ENCODE data around the gene TSSK2. TPM values are rescaled to one million over a fixed set of nuclear protein-coding genes. Genes with fewer than 3 reads are reported as not detected.

TSSK2 gene
- total and polyA plus RNA-seq, 5 experiments from 2014 or later = not detected

- no peaks in the 10 kb centered on the region for H3K27me3 Mint-ChIP-seq
These were observed 10.1 kb upstream of the TSSK2 start for GRCh38 chr22:19120829-19121630.

GRCh38 chr22:19121631-19122142 is 9.4 kb upstream of the TSSK2 start:
- Mint-ChIP-seq H3K27me3 (no peaks in the 10 kb centered on the region), H3K4me1 (peaks cover 29 to 59% (median 57%) of the 10 kb centered on the region in 4 donors), H3K36me3 (peaks cover 0 to 3% (median 0%) of the 10 kb centered on the region in 3 donors), H3K27ac (peak overlapping the region in 9 of 10 donors; percentile 56 to 94 (median 89)), H3K4me3 (peak overlapping the region; percentile 86 to 94 (median 88)), H3K9me3 (no peaks in the 10 kb centered on the region)
- POLR2A ChIA-PET = interaction anchor here (0.8 to 4.3 kb wide), 9 partner anchors 8 to 57 kb away, joined by 3 to 112 read pairs (median 5); partner anchors contain the start of genes ESS2 and SLC25A1
- peak in 1 of 2 donors; percentile 31 for ATAC-seq
- peak in 6 of 10 donors; percentile 16 to 41 (median 28) for DNase-seq

More at GRCh38 chr22:19120829-19121630, 10.1 kb upstream of the TSSK2 start:
- no peak for ATAC-seq
- H3K9me3 Mint-ChIP-seq = no peaks in the 10 kb centered on the region
- DNase-seq = peak in 2 of 10 donors; percentile 16 to 30
- peak overlapping the region; percentile 73 to 94 (median 88) for H3K27ac Mint-ChIP-seq
- peaks cover 0 to 3% (median 0%) of the 10 kb centered on the region in 3 donors for H3K36me3 Mint-ChIP-seq
- POLR2A ChIA-PET = interaction anchor here (0.6 to 4.3 kb wide), 7 partner anchors 7 to 47 kb away, joined by 3 to 112 read pairs (median 5); partner anchors contain the start of gene ESS2
- peak overlapping the region; percentile 86 to 94 (median 88) for H3K4me3 Mint-ChIP-seq
- H3K4me1 Mint-ChIP-seq = peaks cover 35 to 66% (median 63%) of the 10 kb centered on the region in 4 donors

DNA sequence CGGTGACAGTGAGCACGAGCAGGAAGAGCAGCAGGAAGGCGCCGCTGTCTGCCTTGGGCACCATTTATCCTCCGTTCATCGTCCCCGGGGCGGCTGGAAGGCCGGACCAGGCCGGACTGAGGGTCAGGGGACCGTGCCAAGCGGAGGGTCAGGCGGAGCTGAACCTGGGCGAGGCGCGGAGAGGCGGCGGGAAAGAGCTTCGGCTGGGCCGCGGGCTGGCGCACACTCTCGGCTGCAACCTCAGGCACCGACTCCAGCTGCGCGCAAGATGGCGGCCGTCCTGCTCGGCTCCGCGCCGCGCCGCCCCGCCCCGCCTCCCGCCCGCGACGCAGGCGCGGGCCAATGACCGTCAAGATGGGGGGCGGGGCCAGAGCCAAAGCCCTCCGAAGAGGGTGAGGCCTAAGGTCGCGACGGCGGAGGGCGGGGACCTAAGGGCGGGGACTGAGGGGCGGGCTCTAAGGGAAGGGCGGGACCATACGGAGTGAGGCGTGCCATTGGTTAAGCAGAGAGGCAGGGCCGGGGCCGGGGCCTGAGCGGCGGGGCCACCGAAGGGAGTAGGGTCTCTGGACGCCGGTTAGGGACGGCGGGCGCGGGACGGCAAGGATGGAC is 8.9 kb upstream of the TSSK2 start, which contains the start of gene DGCR2:
TSS of gene DGCR2 (minus strand) at position 270 of the 609 bp plus-strand sequence. CDS start at position 64, 206 bp downstream.
- POLR2A ChIA-PET = interaction anchor here (0.6 to 4.3 kb wide), 12 partner anchors 9 to 357 kb away, joined by 3 to 112 read pairs (median 4); partner anchors contain the start of genes CDC45, ESS2 and SLC25A1
- Mint-ChIP-seq H3K4me3 (peak within 1 kb of the TSS; percentile 86 to 94 (median 90)), H3K9me3 (no peaks in the 10 kb centered on the region), H3K27ac (peak within 1 kb of the TSS; percentile 83 to 94 (median 91)), H3K27me3 (no peaks in the 10 kb centered on the region), H3K36me3 (peaks cover 0 to 3% (median 0%) of the 10 kb centered on the region in 3 donors), H3K4me1 (peaks cover 25 to 54% (median 51%) of the 10 kb centered on the region in 4 donors)
- peak; percentile 88 to 98 (median 96) for DNase-seq
- peak; percentile 93 to 96 for ATAC-seq

- POLR2A ChIA-PET = interaction anchor here (0.6 to 4.3 kb wide), 12 partner anchors 9 to 357 kb away, joined by 3 to 112 read pairs (median 4); partner anchors contain the start of genes CDC45, ESS2 and SLC25A1
- DNase-seq (no peak), ATAC-seq (peak in 1 of 2 donors; percentile 0)
- H3K9me3 Mint-ChIP-seq = no peaks in the 10 kb centered on the region
- H3K36me3 Mint-ChIP-seq = peaks cover 0 to 3% (median 0%) of the 10 kb centered on the region in 3 donors
- peak overlapping the region; percentile 82 to 94 (median 88) for H3K4me3 Mint-ChIP-seq
- peaks cover 24 to 47% (median 45%) of the 10 kb centered on the region in 4 donors for H3K4me1 Mint-ChIP-seq
- H3K27ac Mint-ChIP-seq = peak overlapping the region in 9 of 10 donors; percentile 56 to 94 (median 91)
- no peaks in the 10 kb centered on the region for H3K27me3 Mint-ChIP-seq
These were observed 8.2 kb upstream of the TSSK2 start for GRCh38 chr22:19122752-19123492.

GRCh38 chr22:19123936-19124335 is 7.2 kb upstream of the TSSK2 start:
- Mint-ChIP-seq H3K4me3 (peak overlapping the region in 3 of 10 donors; percentile 0 to 71 (median 1)), H3K9me3 (no peaks in the 10 kb centered on the region), H3K27ac (no peak overlapping the region), H3K27me3 (no peaks in the 10 kb centered on the region), H3K4me1 (peaks cover 19 to 37% (median 35%) of the 10 kb centered on the region in 4 donors), H3K36me3 (no peaks in the 10 kb centered on the region)
- POLR2A ChIA-PET = interaction anchor here (0.7 to 4.3 kb wide), 4 partner anchors 16 to 469 kb away, joined by 3 to 112 read pairs (median 4); no protein-coding TSS in a partner anchor
- DNase-seq = no peak
- ATAC-seq = no peak

- H3K36me3 Mint-ChIP-seq = no peaks in the 10 kb centered on the region
- H3K4me1 Mint-ChIP-seq = peaks cover 19 to 32% (median 31%) of the 10 kb centered on the region in 4 donors
- no peak for ATAC-seq
- POLR2A ChIA-PET = interaction anchor here (0.7 to 4.3 kb wide), 3 partner anchors 16 to 469 kb away, joined by 3 to 112 read pairs (median 3); no protein-coding TSS in a partner anchor
- DNase-seq = no peak
- no peak overlapping the region for H3K27ac Mint-ChIP-seq
- no peaks in the 10 kb centered on the region for H3K9me3 Mint-ChIP-seq
- peak overlapping the region in 2 of 10 donors; percentile 0 to 1 for H3K4me3 Mint-ChIP-seq
- no peaks in the 10 kb centered on the region for H3K27me3 Mint-ChIP-seq
These were observed 6.7 kb upstream of the TSSK2 start for GRCh38 chr22:19124377-19124776.

DNA sequence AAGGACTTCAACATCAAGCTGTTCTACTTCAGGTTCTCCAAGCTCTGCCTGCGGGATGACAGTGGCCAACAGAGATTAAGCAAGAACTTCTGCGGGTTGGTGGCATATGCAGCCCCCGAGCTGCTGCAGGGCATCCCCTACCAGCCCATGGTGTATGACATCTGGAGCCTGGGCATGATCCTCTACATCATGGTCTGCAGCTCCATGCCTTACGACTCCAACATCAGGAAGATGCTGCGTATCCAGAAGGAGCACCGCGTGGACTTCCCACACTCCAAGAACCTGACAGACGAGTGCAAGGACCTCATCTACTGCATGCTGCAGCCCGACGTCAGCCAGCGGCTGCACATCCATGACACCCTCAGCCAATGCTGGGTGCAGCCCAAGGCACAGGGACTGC is 6.1 kb upstream of the TSSK2 start:
- Mint-ChIP-seq H3K36me3 (no peaks in the 10 kb centered on the region), H3K4me1 (peaks cover 21 to 26% (median 25%) of the 10 kb centered on the region in 4 donors), H3K4me3 (no peak overlapping the region), H3K27ac (peak overlapping the region in 1 of 10 donors; percentile 5), H3K9me3 (no peaks in the 10 kb centered on the region), H3K27me3 (no peaks in the 10 kb centered on the region)
- DNase-seq (no peak), ATAC-seq (no peak)
- POLR2A ChIA-PET = no interaction called here

DNA sequence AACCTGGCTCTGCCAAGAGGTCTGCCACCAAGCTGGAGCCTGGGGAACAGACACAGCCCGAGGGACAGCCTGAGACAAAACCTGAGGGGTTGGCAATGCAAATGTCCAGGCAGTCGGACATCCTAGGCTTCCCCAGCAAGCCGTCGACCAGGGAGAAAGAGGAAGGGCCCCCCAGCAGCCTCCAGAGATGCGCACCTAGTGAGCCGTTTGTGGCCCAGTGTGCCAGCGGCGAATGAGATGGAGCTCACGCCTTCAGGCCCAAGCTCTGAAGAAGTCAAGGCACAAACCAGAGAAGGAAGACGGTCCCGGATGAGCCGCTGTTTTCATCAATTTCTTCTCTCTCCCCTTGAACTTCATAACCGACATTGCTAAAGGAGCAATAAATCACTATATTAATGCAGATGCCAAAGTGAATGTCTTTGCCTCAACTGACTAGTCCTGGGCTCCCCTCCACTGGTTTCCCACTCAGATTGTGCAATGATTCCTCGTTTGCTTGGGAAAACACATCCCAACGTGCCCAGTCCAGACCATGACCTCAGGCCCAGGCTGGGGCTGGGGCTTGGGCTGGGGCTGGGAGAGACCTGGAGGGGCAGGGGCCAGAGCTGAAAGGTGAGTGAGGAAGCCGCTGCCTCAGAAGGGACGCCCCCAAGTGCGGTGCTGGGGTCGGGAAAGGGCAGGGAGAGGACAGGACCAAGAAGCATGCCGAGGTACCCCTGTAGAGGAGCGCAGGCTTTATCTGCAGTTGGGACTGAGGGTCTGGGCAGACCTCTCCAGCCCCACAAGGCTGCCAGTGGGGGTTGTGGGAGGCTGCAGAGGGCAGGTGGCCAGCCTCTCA is 5.4 kb upstream of the TSSK2 start:
- no peaks in the 10 kb centered on the region for H3K27me3 Mint-ChIP-seq
- H3K9me3 Mint-ChIP-seq = no peaks in the 10 kb centered on the region
- no peak for ATAC-seq
- peak overlapping the region in 1 of 10 donors; percentile 5 for H3K27ac Mint-ChIP-seq
- DNase-seq = no peak
- no peak overlapping the region for H3K4me3 Mint-ChIP-seq
- H3K4me1 Mint-ChIP-seq = peaks cover 15 to 19% (median 18%) of the 10 kb centered on the region in 4 donors
- no peaks in the 10 kb centered on the region for H3K36me3 Mint-ChIP-seq
- POLR2A ChIA-PET = interaction anchor here (1.3 kb wide), 1 partner anchor 19 kb away, joined by 4 read pairs; the partner anchor contains the start of gene ESS2

DNA sequence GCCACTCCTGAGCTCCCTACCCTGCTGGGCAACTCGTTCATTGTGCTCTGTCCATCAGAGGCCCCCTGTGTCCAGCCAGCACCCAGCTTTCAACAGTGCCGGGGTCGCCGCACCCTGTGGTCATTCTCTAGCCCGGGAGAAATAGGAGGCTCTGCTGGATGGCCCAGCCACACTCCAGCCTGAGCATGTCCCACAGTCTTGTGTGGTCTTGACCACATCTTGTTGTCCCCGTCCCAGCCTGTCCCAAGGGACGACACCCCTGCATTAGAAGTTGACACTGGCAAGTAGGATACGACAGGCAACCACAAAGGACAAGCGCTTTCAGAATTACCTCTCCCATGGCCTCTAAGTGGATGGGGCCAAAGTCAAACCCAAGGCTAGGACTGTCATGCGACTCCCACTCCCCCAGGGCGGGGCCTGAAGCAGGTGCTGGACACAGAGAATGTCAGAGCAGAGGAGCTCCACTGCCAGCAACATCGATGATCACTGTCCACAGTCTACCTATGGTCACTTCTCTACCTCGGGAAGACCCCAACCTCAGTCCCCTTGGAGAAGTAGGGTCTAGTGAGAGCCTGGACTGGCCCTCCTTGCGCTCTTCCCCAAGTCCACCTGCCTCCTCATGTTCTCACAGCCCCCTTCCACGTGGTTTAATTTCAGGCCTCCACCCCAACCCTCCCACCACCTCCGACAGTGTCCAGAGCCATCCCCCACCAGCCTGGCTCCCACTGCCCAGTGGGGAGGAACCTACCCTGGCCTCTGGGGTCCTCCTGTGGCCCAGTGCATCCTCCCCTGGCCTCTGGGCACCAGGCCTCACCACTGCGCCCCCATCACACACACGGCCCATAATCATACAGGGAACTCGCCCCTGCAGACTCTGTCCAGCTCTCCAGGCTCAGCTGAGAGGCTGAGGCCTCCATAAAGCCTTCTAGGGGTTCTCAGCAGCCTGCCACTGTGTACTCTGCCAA is 4.5 kb upstream of the TSSK2 start:
- Mint-ChIP-seq H3K9me3 (no peaks in the 10 kb centered on the region), H3K4me3 (no peak overlapping the region), H3K27ac (no peak overlapping the region), H3K27me3 (no peaks in the 10 kb centered on the region), H3K36me3 (no peaks in the 10 kb centered on the region), H3K4me1 (peaks cover 10 to 13% (median 10%) of the 10 kb centered on the region in 4 donors)
- POLR2A ChIA-PET = interaction anchor here (1.3 kb wide), 1 partner anchor 18 kb away, joined by 4 read pairs; the partner anchor contains the start of gene ESS2
- no peak for DNase-seq
- ATAC-seq = no peak

All from naive thymus-derived CD8-positive, alpha-beta T cell (primary cell).